ENCODE measurements around the gene IPMK.

IPMK gene

GRCh38 chr10:58280477-58280876, 12.8 kb upstream of the IPMK start:
- no peak for TF ChIP-seq JUND (IDR thresholded peaks at IDR 0.05; ENCODE audit: low read depth)
- in situ Hi-C loops (cut with HindIII; ENCODE audit: low pct_unique_long_range_greater_than_20kb, low sequenced_read_pairs) = no loop called here

GRCh38 chr10:58278962-58279307, 11.2 kb upstream of the IPMK start:
- TF ChIP-seq JUND (IDR thresholded peaks at IDR 0.05; ENCODE audit: low read depth) = no peak
- in situ Hi-C loops (cut with HindIII; ENCODE audit: low pct_unique_long_range_greater_than_20kb, low sequenced_read_pairs) = no loop called here
- no peak for DNase-seq (ENCODE audit: low read depth in 1 of 2, low spot score in 1 of 2)

More at GRCh38 chr10:58280477-58280876, 12.8 kb upstream of the IPMK start:
- DNase-seq (ENCODE audit: low read depth in 1 of 2, low spot score in 1 of 2) = no peak

GRCh38 chr10:58278274-58278961, 10.7 kb upstream of the IPMK start:
- TF ChIP-seq JUND (IDR thresholded peaks at IDR 0.05; ENCODE audit: low read depth) = no peak
- no peak for DNase-seq (ENCODE audit: low read depth in 1 of 2, low spot score in 1 of 2)
- in situ Hi-C loops (cut with HindIII; ENCODE audit: low pct_unique_long_range_greater_than_20kb, low sequenced_read_pairs) = no loop called here

- DNase-seq (ENCODE audit: low read depth in 1 of 2, low spot score in 1 of 2) = no peak
- in situ Hi-C loops (cut with HindIII; ENCODE audit: low pct_unique_long_range_greater_than_20kb, low sequenced_read_pairs) = no loop called here
Measured at GRCh38 chr10:58275908-58276307, 8.2 kb upstream of the IPMK start.

GRCh38 chr10:58275261-58275660, 7.6 kb upstream of the IPMK start:
- no peak for TF ChIP-seq JUND (IDR thresholded peaks at IDR 0.05; ENCODE audit: low read depth)
- in situ Hi-C loops (cut with HindIII; ENCODE audit: low pct_unique_long_range_greater_than_20kb, low sequenced_read_pairs) = no loop called here
- no peak for DNase-seq (ENCODE audit: low read depth in 1 of 2, low spot score in 1 of 2)

More at GRCh38 chr10:58275908-58276307, 8.2 kb upstream of the IPMK start:
- no peak for TF ChIP-seq JUND (IDR thresholded peaks at IDR 0.05; ENCODE audit: low read depth)

- in situ Hi-C loops (cut with HindIII; ENCODE audit: low pct_unique_long_range_greater_than_20kb, low sequenced_read_pairs) = no loop called here
- no peak for TF ChIP-seq JUND (IDR thresholded peaks at IDR 0.05; ENCODE audit: low read depth)
- no peak for DNase-seq (ENCODE audit: low read depth in 1 of 2, low spot score in 1 of 2)
Measured at GRCh38 chr10:58269782-58270290, 2.1 kb upstream of the IPMK start.

GRCh38 chr10:58268946-58269781, 1.5 kb upstream of the IPMK start, which contains the start of gene CISD1:
TSS of gene CISD1 (plus strand) at chr10:58269162. CDS start at chr10:58269274, 112 bp downstream.
- DNase-seq (ENCODE audit: low read depth in 1 of 2, low spot score in 1 of 2) = peak; percentile 99 to 100
- in situ Hi-C loops (cut with HindIII; ENCODE audit: low pct_unique_long_range_greater_than_20kb, low sequenced_read_pairs) = no loop called here
- TF ChIP-seq JUND (IDR thresholded peaks at IDR 0.05; ENCODE audit: low read depth) = no peak

- in situ Hi-C loops (cut with HindIII; ENCODE audit: low pct_unique_long_range_greater_than_20kb, low sequenced_read_pairs) = no loop called here
- TF ChIP-seq JUND (IDR thresholded peaks at IDR 0.05; ENCODE audit: low read depth) = no peak
- DNase-seq (ENCODE audit: low read depth in 1 of 2, low spot score in 1 of 2) = no peak
Measured at GRCh38 chr10:58268454-58268945, 806 bp upstream of the IPMK start.

- TF ChIP-seq JUND (IDR thresholded peaks at IDR 0.05; ENCODE audit: low read depth) = no peak
- in situ Hi-C loops (cut with HindIII; ENCODE audit: low pct_unique_long_range_greater_than_20kb, low sequenced_read_pairs) = no loop called here
- peak; percentile 73 to 91 for DNase-seq (ENCODE audit: low read depth in 1 of 2, low spot score in 1 of 2)
Measured at GRCh38 chr10:58266826-58267712, 625 bp downstream of the IPMK start.

GRCh38 chr10:58266003-58266825, 1.5 kb downstream of the IPMK start:
- no peak for DNase-seq (ENCODE audit: low read depth in 1 of 2, low spot score in 1 of 2)
- TF ChIP-seq JUND (IDR thresholded peaks at IDR 0.05; ENCODE audit: low read depth) = no peak
- in situ Hi-C loops (cut with HindIII; ENCODE audit: low pct_unique_long_range_greater_than_20kb, low sequenced_read_pairs) = no loop called here

GRCh38 chr10:58265249-58265648, 2.4 kb downstream of the IPMK start:
- in situ Hi-C loops (cut with HindIII; ENCODE audit: low pct_unique_long_range_greater_than_20kb, low sequenced_read_pairs) = no loop called here

More at GRCh38 chr10:58265249-58265648, 2.4 kb downstream of the IPMK start:
- no peak for TF ChIP-seq JUND (IDR thresholded peaks at IDR 0.05; ENCODE audit: low read depth)
- no peak for DNase-seq (ENCODE audit: low read depth in 1 of 2, low spot score in 1 of 2)

Measured in T47D (cell line).